D341Med (cell line): Measurements from ENCODE around the gene LRRC3.
"Not testable (repeated sequence)": the region's sequence is repeated elsewhere in the genome, so short reads cannot be mapped to it uniquely, and the experiment has no call there.

Experiments used
- DNase-seq: peaks from one replicate; pipeline ENCODE4 v3.0.0; 2012; ENCODE audit warnings: low spot score

LRRC3 gene

DNA sequence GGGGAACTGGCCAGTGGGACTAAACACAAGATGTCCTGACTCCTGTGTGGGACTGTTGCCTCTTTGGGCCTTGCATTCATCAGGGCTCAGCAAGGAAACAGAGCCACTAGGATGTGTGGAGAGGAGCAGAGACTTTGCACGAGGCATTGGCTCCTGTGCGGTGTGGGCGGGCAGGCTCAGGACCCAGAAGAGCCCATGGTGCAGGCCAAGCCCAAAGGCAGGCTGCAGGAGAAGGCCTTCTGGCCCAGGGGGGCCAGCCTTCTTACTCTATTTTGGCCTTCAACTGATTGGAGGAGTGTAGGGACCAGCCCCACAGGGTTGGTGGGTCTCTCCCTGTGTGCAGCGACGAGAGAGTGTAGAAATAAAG, 23.5 kb downstream of the LRRC3 start:
- DNase-seq: no peak

DNA sequence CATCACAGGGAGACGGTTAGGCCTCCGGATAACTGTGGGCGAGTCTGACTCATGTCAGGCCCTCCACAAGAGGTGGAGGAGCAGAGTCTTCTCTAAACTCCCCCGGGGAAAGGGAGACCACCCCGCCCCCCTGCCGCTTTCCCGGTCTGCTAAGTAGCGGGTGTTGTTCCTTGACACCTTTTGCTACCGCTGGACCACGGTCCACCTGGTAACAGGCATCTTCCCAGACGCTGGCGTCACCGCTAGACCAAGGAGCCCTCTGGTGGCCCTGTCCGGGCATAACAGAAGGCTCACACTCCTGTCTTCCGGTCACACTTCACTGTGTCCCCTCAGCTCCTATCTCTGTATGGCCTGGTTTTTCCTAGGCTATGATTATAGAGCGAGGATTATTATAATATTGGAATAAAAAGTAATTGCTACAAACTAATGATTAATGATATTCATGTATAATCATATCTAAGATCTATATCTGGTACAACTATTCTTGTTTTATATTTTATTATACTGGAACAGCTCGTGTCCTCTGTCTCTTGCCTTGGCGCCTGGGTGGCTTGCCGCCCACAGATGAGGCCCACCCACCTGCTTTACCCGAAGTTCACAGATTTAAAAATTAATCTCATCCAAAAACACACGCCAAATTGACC, 24.4 kb downstream of the LRRC3 start:
- DNase-seq: not testable (repeated sequence)

DNA sequence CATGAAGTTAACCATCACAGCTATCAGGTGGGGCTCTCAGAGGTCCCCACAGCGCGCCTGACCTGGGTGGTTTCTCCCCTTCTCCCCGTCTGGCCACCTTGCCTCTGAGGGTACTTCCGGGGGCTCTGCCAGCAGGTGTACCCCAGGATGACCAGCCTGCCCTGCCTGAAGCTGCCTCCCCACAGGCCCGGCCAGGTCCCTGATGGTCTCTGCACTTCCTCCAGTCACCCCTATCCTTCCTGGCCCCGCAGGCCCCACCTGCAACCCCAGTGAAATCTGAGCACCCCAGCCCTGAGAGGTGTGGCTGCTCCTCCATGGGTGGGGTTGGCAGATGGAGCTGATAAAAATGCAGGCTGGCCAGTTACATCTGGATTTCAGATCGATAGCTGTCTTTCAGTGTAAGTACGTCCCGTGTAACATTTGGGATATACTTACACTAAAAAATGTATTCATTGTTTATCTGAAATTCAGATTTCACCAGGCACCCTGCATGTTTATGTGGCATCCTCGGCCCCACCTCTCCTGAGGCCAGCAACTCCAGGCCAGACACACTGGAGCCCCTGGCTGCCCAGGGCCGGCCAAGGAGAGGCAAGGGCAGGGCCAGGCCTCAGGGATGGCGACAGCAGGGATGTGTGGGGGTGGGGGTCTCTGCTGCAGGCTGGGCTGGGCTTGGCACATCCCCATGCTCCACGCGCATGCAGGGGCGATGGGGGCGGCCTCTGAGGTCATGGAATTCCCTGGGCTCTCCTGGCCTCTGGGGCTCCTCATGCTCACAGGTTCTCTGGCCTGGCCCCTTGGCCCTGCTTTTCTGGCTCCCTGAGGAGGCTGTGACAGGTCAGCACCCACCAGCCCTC, 25.1 kb downstream of the LRRC3 start:
- no peak for DNase-seq

DNA sequence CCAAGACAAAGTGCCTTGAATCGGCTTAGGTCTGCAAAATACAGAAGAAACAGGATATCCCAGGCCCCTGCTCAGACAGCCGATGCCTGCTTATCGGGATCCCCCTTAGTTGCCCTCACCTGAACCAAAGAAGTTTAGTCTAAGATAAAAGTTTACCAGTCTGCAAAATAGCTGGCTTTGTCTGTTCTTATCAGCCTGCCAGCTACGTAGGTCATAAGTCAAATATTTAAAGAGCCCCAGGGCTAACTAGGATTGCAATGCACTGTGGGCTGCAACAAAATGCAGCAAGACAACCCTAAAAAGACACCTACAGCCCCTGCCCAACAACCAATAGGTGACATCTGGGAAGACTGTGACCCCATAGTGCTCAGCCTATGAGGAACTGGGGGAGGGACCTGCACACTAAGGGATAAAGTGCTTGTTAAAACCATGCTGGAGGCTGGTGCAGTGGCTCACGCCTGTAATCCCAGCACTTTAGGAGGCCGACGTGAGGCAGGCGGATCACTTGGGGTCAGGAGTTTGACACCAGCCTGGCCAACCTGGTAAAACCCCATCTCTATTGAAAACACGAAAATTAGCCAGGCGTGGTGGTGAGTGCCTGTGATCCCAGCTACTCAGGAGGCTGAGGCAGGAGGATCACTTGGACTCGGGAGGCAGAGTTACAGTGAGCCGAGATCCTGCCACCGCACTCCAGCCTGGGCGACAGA, 27.4 kb downstream of the LRRC3 start:
- no peak for DNase-seq

DNA sequence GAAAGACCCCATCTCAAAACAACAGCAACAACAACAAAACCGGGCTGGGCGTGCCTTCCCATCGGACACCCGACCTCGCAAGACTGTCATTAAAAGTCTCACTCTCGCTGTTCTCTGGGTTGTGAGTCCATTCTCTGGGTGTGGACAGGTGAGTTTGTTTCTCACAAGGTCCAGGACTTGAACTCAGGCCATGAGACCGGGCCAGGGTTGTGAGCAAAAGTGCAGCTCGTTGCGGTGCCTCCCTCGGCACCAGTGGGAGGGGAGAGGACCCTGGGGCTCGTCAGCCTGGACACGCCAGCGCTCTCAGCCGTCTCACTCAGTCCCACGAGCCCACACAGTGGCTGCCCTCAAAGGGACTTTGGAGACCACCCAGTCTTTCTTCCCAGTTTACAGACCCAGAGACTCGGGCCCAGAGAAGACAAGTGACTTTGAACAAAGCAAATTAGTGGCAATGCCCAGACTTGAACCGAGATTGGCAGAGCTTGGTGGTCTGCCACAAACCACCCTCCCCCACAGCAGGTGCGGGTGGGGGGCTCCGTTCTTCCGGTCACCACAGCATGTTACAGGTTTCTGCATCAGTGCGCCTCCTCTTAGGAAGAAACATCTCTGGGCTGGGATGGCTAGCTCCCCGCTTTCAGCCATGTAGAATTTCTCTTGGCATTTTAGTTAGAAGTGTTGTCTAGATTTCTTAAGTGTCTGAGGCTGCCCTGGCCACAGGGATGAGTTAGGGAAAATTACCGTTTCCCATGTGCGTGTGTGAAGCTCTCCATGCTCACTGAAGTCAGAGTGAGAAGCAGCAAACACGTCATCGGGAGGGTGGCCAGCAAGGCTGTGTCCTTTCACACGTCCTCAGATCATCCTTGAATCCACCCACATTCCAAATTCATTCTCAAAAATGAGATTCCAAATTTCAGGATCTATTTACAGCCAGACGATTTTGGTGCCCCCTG, 28.3 kb downstream of the LRRC3 start:
- no peak for DNase-seq

DNA sequence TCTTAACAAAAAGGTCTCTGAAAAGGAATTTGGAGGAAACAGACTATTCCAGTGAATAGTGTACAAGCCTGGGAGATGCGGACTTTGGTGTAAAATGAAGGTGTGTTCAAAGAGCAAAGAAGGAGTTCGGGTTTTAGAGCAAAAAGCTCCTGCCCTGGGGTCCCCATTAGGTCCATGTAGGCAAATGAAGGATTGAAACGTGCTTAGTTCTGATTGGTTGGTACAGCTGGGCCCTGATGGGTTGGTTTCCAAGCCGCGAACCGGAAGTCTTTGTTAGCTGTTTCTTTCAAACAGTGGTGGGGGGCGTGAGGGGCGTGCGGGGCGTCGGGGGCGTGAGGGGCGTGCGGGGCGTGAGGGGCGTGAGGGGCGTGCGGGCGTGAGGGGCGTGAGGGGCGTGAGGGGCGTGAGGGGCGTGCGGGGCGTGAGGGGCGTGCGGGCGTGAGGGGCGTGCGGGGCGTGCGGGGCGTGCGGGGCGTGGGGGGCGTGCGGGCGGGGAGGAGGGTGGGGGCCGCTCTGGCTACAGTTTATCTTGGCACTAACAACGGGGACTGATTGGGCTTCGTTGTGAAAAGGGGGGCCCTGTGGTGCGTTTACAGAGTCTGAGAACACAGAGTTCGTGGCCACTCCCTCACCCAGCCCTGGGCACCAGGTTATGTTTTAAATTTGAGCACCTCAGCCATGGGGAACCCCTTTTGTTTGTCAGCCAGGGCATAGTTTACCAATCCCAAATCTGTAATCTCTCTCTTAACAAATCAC, 29.4 kb downstream of the LRRC3 start:
- no peak for DNase-seq

DNA sequence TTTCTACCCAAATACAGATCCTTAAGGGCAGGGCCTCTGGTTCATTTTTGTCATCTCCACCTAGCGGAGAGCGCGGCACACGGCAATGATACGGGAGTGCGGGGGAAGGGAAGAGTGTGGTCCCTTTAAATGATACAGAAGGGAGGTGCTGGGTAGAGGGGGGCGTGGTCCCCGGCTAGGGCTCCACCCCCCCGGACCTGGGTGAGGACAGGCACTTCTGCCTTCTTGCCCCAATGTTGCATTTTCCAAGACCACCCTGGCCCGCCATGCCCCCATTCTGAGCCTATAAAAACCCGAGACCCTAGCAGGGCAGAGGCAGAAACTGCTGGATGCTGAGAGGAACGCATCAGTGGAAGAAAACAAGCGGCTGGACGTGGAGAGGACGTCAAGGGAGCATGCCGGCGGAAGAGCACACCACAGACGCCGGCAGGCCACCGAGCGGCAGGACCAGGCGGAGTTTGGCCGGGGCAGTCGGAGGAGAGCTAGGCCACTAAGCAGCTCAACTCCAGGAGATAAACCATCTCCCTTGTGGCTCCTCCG, 30.0 kb downstream of the LRRC3 start:
- DNase-seq: no peak

DNA sequence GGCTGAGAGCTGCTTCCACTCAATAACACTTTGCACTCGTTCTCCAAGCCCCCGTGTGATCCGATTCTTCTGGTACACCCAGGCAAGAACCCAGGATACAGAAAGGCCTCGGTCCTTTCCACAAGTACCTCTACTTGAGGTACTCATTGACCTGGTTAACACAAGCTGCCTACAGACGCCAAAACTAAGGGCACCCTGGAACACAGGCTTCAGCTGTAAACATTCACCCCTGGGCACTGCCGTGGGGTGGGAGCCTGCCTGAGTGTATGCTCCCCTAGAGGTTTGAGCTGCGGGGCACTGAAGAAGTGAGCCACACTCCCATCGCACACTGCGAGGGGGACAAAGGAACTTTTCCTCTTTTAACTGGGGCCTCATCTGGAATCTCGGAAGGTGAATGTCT, 30.5 kb downstream of the LRRC3 start:
- no peak for DNase-seq

DNA sequence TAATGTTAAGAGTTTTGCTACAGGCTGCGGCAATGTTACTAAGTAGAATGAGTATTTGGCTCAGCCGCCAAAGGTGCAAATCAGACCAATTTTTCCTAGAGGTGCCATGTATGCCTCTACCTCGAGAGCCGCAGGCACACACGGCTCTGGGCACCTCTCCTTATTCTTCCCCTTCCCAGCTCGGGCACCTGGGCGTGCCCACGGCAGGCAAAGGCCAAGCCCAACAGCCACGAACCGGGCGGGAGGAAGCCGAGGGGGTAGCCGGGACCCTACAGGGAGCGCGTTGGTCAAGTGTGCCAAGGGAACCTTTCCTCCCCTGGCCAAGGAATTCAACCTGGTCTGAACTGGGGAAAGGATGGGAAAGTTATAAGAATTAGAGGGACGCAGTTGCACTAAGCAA, 31.0 kb downstream of the LRRC3 start:
- no peak for DNase-seq

DNA sequence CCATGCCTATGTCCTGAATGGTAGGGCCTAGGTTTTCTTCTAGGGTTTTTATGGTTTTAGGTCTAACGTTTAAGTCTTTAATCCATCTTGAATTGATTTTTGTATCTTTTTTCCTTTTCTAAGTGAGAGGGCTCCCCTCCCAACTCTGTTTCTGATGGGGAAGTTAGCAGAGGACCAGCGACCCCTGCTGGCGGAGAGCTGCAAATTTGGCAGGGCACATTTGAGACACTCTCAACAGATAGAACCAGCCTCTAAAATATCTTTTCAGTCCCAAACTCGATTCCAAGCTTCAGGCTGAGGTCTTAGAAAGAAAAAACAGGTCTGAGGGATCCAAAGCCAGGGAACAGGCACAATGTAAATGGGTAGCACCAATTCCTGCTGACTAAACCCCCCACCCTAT, 32.5 kb downstream of the LRRC3 start:
- DNase-seq: no peak

DNA sequence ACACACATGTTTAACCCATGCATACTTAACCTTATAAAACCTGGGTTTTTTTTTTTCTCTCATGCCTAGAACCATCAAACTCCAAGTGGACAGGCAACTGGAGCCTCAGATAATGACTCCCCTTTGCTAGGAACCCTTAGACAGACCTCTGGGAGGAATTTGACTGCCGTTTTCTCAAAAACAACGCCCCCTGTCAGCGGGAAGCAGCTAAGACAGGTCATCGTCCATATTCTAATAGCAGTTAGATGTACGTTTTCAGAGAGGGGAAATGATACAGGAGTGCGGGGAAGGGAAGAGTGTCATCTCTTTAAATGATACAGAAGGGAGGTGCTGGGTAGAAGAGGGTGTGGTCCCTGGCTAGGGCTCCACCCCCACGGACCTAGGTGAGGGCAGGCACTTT, 34.7 kb downstream of the LRRC3 start:
- no peak for DNase-seq

DNA sequence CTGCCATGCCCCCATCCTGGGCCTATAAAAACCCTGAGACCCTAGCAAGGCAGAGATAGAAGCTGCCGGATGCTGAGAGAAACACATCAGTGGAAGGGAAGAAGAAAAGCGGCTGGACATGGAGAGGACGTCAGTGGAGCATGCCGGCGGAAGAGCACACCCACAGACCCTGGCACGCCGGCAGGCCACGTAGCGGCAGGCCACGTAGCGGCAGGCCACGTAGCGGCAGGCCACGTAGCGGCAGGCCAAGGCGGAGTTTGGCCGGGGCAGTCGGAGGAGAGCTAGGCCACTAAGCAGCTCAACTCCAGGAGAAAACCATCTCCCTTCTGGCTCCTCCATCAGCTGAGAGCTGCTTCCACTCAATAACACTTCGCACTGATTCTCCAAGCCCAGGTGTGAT, 35.1 kb downstream of the LRRC3 start:
- DNase-seq: no peak

DNA sequence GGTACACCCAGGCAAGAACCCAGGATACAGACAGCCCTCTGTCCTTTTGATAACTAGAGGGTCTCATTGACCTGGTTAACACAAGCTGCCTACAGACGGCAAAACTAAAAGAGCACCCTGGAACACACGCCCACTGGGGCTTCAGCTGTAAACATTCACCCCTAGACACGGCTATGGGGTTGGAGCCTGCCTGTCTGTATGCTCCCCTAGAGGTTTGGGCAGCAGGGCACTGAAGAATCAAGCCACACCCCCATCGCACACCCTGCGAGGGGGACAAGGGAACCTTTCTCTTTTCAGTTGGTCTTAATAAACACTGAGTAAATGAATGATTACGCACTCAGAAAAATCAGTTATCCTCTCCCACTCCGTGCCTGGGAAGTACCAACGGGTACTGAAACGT, 35.5 kb downstream of the LRRC3 start:
- DNase-seq: no peak

DNA sequence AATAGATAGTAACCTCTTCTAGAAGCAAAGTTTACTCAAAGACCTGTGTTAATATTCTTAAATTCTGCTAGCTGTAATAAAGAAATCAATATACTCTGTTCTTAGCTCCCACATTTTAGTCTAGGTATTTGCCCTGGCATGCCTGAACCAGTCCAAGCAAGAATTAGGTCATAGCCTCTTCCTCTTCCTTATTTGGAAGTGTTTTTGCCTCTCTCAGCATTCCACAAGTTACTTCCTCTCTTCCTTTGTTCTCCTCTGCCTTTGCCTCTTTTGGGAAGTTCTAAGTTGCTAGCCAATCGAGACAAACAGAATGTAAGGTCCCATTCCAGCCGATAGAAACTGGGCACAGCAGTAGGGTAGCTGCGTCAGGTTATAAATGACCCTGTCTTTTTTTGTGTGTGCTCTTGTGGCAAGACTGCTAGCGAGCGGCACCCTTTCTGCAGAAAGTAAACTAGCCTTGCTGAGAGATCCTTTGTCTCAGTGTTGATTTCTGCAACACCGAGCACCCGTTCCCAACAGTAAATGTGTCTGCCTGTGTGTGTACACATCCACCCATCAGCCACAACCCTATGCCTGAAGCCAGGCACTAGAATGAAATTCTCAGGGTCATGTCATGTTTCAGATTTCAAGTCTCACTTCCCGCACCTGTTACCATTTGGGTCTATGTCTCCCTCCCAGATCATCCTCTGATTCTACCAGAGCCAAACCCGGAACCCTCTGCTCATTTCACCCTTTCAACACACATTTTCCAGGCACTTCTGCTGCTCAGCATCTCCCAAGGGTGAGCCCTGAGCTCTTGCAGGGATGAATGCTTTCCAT, 37.5 kb downstream of the LRRC3 start:
- no peak for DNase-seq

DNA sequence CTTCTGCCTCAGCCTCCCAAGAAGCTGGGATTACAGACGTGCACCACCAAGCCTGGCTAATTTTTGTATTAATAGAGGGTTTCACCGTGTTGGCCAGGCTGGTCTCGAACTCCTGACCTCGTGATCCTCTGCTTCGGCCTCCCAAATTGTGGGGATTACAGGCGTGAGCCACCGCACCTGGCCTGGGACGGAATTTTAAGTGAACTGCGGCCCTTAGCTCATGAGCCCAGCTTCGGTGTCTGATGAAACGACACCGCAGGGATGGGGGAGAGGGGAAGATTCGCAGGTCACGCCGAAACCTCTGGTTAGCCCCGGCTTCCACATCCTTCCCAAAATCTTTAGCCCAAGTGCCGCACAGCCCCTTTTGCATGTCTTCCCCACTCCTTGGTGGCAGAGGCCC, 39.1 kb downstream of the LRRC3 start:
- no peak for DNase-seq

DNA sequence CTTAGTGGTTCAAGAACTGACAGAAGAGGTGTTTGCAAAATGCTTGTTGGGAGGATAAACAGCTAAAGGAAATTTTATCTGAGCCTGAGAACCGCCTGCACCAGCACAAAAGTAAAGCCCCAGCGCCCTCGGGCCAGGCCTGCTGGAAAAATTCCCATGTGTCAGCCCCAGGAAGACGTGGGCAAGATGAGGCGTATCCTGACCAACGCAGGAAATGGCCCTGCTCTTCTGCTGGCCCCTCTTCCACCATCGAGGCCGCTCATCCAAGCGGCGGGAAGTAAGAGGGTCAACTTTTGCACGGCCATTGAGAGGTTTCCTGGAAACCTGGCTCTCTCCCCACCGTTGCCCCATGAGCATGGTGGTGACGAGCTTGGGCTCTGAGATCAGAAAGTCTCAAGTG, 39.6 kb downstream of the LRRC3 start:
- no peak for DNase-seq

DNA sequence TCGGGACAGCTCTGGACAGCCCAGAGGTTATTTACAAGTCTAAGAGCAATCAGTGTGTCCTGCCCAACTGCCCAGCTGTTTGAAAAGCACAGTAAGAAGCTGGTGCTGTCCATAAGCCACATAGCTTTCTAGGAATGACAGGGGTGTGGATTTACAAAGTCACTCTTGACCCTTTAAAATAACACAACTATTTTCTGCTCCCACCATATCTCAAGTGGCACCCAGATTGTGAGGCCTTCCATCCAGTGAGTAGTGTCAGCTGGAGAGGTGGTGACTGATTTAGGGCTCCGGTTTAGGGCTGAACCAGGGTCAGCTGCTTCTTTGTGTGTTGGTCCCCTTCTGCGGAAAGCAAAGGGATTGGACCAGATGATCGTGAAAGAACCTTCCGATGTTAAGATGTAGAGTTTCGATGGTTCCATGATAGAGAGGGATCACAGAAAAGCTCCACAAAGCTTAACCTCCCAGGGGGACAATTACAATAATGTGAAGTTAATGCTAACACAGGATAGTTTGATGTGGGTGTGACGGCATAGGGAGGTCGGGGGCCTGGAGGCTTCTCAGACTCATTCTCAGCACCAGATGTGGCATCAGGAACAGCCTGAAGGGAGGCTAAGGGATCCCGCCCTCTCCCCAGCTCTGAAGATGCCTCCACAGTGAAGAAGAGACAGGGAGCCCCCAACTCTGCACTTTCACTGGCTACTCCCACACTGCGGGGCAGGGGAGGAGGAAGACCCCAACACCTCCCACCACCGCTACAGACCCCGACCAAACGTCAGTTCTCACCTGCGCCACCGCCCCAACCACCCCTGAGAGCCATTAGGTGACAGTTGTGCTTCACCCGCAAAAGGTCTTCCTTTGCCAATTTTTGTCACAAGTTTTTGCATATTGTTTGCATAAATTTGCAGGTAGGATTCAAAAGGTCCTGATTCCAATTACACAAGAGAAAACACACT, 40.6 kb downstream of the LRRC3 start:
- no peak for DNase-seq

DNA sequence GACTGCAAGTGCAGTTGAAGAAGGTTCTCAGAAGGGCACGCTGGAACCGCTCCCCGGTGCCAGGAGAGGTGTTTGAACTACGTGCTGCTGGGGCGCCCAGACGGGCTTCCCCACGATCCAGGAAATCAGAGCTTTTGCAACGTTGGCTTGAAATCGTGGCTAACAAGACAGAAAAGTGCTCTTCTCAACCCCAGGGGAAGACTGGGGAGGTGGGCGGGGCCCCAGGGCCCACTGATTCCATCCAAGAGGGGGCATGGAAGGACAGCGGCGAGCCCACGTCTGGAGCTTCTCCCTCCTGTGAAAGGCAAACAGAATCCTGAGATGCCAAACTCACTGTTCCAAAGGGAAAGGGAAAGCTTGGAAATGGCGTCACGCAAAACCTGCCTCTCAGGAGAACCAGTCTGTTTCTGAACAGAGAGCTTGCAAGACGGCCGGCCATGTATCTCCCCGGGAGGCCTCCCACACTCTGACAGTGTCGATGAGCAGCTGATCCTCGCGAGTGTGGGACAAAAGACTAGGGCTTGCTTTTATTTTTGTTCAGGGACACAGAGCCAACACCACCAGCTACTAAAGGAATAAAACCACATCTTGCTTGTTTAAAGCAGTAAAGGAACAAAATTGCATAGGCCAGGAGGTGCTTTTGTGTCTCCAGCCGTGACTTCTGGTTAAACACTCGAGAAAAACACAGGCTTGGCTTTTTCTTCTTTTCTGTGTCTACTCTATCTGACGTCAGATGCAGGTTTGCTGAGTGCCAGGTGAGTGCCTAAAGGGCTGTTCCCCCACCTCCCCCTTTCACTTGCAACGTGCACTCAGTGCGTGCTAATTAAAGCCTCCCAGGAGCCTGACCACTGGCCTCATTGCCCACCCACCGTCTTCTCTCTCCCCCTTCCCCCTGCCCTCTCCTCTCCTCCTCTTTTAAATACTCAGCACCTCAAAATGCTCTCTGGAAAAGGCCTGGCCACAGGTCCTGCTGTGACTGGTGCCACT, 41.5 kb downstream of the LRRC3 start:
- DNase-seq: no peak
